Astrocyte (in vitro differentiated cells and primary cell): ENCODE measurements around the gene SETD1A.

Experiments used
- CTCF ChIP-seq: IDR thresholded peaks from 2 replicates; pipeline ENCODE4 v1.5.1; 2011; ENCODE audit warnings: low read depth, mild to moderate bottlenecking, inconsistent platforms, low read length, moderate library complexity; ENCODE audit not compliant: insufficient read depth
- EZH2 ChIP-seq: IDR thresholded peaks from 2 replicates; pipeline ENCODE4 v1.6.1; 2012; ENCODE audit warnings: mild to moderate bottlenecking, low read length, inconsistent platforms; ENCODE audit not compliant: insufficient read depth

- TF ChIP-seq EZH2 (no peak), CTCF (no peak)
These were observed 6.4 kb upstream of the SETD1A start for GRCh38 chr16:30951193-30951592.
